LNCaP clone FGC (cell line): ENCODE measurements around the gene ALDOA.
A peak's percentile ranks its signal among the peaks of the same experiment; 100 is the strongest.

Source experiments
- DNase-seq: peaks from one replicate; pipeline ENCODE4 v3.0.0-alpha.2; 2011; ENCODE audit warnings: low read depth
- H3K4me3 ChIP-seq: 2 replicates; pipeline ENCODE4 v1.5.1; 2011; ENCODE audit warnings: mild to moderate bottlenecking, low read depth, low read length, control low read depth
- TF ChIP-seq, protein P1 (sequence below): IDR thresholded peaks from 2 replicates; pipeline ENCODE4 v1.5.1; 2012; ENCODE audit warnings: mild to moderate bottlenecking; ENCODE audit not compliant: control insufficient read depth, insufficient read depth; ENCODE audit errors: extremely low read depth

ALDOA gene

DNA sequence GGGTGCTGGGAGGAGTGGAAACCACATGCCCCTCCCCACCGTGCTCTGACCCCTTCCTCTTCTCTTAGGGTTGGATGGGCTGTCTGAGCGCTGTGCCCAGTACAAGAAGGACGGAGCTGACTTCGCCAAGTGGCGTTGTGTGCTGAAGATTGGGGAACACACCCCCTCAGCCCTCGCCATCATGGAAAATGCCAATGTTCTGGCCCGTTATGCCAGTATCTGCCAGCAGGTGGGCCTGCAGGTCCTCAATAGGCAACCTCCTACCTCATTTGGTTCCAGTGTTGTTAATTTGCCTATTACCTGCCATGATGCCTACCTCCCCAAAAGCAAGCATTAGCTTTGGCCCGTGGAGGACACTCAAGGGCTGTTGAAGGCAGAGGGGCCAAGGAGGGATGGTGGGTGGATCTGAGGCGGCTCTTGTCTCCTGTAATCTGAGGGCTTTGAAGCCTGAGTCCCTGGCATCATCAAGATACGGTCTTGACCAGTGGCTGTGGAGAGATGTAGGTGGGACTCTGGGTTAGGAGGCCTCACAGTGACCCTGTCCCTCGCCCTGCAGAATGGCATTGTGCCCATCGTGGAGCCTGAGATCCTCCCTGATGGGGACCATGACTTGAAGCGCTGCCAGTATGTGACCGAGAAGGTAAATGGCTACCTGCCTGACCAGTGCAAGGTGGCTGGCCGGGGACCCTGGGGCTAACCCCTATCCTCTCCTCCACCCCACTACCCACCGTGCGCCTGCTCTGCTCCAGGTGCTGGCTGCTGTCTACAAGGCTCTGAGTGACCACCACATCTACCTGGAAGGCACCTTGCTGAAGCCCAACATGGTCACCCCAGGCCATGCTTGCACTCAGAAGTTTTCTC is 3.4 kb downstream of the ALDOA start:
- H3K4me3 ChIP-seq = no peak overlapping the region
- DNase-seq = no peak
- TF ChIP-seq, protein P1, sequence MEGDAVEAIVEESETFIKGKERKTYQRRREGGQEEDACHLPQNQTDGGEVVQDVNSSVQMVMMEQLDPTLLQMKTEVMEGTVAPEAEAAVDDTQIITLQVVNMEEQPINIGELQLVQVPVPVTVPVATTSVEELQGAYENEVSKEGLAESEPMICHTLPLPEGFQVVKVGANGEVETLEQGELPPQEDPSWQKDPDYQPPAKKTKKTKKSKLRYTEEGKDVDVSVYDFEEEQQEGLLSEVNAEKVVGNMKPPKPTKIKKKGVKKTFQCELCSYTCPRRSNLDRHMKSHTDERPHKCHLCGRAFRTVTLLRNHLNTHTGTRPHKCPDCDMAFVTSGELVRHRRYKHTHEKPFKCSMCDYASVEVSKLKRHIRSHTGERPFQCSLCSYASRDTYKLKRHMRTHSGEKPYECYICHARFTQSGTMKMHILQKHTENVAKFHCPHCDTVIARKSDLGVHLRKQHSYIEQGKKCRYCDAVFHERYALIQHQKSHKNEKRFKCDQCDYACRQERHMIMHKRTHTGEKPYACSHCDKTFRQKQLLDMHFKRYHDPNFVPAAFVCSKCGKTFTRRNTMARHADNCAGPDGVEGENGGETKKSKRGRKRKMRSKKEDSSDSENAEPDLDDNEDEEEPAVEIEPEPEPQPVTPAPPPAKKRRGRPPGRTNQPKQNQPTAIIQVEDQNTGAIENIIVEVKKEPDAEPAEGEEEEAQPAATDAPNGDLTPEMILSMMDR = peak; percentile 53

DNA sequence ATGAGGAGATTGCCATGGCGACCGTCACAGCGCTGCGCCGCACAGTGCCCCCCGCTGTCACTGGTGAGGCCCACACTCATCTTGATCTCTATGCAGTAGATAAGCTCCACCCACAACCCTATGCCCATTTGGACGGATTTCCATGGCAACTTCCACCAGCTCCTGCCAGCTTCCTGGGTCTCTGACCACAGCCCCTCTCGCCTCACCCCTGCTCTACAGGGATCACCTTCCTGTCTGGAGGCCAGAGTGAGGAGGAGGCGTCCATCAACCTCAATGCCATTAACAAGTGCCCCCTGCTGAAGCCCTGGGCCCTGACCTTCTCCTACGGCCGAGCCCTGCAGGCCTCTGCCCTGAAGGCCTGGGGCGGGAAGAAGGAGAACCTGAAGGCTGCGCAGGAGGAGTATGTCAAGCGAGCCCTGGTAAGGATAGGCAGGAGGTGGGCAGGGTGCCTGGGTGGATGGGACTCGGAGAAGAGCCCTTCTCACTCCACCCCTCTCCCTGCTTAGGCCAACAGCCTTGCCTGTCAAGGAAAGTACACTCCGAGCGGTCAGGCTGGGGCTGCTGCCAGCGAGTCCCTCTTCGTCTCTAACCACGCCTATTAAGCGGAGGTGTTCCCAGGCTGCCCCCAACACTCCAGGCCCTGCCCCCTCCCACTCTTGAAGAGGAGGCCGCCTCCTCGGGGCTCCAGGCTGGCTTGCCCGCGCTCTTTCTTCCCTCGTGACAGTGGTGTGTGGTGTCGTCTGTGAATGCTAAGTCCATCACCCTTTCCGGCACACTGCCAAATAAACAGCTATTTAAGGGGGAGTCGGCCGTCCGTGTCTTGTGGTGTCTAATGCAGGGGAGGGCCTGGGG is 4.3 kb downstream of the ALDOA start:
- DNase-seq = no peak
- H3K4me3 ChIP-seq = no peak overlapping the region
- TF ChIP-seq, protein P1 = no peak

GRCh38 chr16:30070490-30070889 is 4.9 kb downstream of the ALDOA start:
- no peak for DNase-seq
- TF ChIP-seq, protein P1 = no peak
- no peak overlapping the region for H3K4me3 ChIP-seq

DNA sequence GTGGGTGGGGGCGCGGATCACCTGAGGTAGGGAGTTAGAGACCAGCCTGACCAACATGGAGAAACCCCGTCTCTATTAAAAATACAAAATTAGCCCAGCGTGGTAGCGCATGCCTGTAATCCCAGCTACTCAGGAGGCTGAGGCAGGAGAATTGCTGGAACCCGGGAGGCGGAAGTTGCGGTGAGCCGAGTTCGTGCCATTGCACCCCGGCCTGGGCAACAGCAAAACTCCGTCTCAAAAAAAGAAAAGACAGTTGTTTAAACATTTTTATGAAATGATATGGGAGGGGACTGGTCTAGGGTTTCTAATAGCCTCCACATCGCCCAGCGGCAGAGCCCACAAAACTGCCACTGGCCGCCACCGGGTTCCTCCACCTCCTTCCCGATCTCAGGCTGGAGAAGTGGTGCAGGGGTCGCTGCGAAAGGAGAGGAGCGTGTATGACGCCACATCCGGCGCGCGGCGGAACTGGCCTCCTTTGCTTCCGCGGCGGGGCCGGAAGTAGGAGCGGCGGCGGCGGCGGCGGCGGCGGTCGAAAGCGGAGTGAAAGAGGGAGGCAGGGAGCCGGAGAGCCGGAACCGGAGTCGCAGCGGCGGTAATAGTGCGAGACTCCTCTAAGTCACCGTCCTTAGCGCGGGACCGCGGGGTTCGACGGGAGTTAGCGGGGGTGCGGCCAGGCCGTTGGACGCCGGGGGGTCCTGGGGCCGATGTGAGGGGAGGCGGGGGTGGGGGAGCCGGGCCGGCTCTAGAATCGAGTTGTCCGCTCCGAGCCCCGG is 10.1 kb downstream of the ALDOA start, which contains the start of gene PPP4C:
TSS of gene PPP4C (plus strand) at position 492 of the 773 bp plus-strand sequence. CDS start 384 bp downstream, outside the sequence.
- TF ChIP-seq, protein P1 = peak; percentile 16; the same call in 1 of the 2 replicates
- no peak for DNase-seq
- peak within 1 kb of the TSS; percentile 99 for H3K4me3 ChIP-seq

GRCh38 chr16:30076276-30076791 is 10.8 kb downstream of the ALDOA start:
- peak overlapping the region; percentile 99 for H3K4me3 ChIP-seq
- no peak for DNase-seq
- TF ChIP-seq, protein P1 = no peak

GRCh38 chr16:30077656-30078055 is 12.1 kb downstream of the ALDOA start:
- no peak for DNase-seq
- H3K4me3 ChIP-seq = no peak overlapping the region
- TF ChIP-seq, protein P1 = no peak
